Measurements from ENCODE around the gene OR51A7.

Gene OR51A7

DNA sequence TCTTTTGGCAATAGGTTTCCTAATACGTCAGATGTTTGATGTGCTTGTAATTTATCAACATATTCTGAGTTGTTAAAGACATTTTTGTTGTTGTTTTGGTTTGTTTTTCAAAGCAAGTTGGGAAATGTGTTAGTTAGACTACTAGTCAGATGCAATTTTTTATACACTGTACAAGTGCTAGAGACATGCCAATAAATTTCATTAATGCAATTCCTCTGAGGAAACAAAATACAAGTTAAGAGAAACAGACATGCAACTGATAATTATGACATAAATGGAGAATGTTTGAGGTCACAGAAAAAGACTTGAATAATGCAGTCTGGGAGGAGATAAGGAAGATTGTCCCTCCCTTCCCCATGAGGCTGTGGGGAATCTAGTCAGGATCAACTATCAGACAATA is 16.0 kb upstream of the OR51A7 start:
- Histone ChIP-seq H3K36me3 (ENCODE audit: control insufficient read depth, insufficient read depth, low read length) (no peaks in the 10 kb centered on the region), H3K4me2 (ENCODE audit: low read length) (no peak overlapping the region), H3K9ac (no peak overlapping the region), H3K27ac (no peak overlapping the region), H3K27me3 (ENCODE audit: control insufficient read depth, insufficient read depth, low read length) (no peaks in the 10 kb centered on the region), H3K9me3 (ENCODE audit: control insufficient read depth, low read length) (no peaks in the 10 kb centered on the region), H2AFZ (no peak overlapping the region), H3K4me3 (ENCODE audit: low read depth, low read length) (no peak overlapping the region), H3K79me2 (no peaks in the 10 kb centered on the region), H3K4me1 (no peaks in the 10 kb centered on the region)
- no peak for TF ChIP-seq CTCF (IDR thresholded peaks at IDR 0.05)

GRCh38 chr11:4890279-4890678 is 13.3 kb upstream of the OR51A7 start:
- no peaks in the 10 kb centered on the region for H3K27me3 ChIP-seq (ENCODE audit: control insufficient read depth, insufficient read depth, low read length)
- H3K4me3 ChIP-seq (ENCODE audit: low read depth, low read length) = no peak overlapping the region
- H3K27ac ChIP-seq = no peak overlapping the region
- H3K4me2 ChIP-seq (ENCODE audit: low read length) = no peak overlapping the region
- H3K9ac ChIP-seq = no peak overlapping the region
- no peaks in the 10 kb centered on the region for H3K36me3 ChIP-seq (ENCODE audit: control insufficient read depth, insufficient read depth, low read length)
- no peak overlapping the region for H2AFZ ChIP-seq
- H3K9me3 ChIP-seq (ENCODE audit: control insufficient read depth, low read length) = no peaks in the 10 kb centered on the region
- TF ChIP-seq CTCF (IDR thresholded peaks at IDR 0.05) = no peak
- no peaks in the 10 kb centered on the region for H3K79me2 ChIP-seq
- H3K4me1 ChIP-seq = no peaks in the 10 kb centered on the region

DNA sequence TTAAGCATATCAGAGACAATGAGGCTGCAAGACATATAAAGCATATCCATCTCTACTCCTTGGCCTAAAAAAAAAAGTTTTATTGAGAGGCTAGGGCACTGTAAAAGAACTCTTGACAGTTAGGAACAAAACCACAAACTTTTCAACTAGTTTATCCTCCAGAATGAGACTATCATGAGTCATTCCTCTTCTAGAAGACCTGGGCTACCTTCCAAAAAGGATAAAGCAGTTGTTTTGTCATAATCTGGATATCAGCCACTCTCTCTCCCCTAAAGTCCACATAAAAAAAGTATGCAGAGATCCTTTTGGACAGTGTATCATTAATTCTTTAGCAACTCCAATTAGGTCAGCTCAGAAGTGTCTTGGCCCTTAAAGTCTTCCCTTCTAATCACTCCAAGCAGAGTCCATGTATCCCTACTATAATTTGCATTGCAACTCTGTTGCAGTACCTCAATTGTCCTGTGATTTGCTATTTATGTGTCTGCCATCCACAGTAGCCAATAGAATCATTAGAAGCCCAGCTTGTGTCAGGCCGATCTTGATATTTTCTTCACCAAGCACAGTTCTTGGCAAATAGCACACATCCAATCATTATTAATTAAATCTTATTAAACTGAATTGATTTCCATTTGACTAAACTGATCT is 11.5 kb upstream of the OR51A7 start:
- Histone ChIP-seq H3K9ac (no peak overlapping the region), H3K27me3 (ENCODE audit: control insufficient read depth, insufficient read depth, low read length) (no peaks in the 10 kb centered on the region), H3K4me1 (no peaks in the 10 kb centered on the region), H3K27ac (no peak overlapping the region), H3K4me3 (ENCODE audit: low read depth, low read length) (no peak overlapping the region), H3K9me3 (ENCODE audit: control insufficient read depth, low read length) (no peaks in the 10 kb centered on the region), H3K36me3 (ENCODE audit: control insufficient read depth, insufficient read depth, low read length) (no peaks in the 10 kb centered on the region), H2AFZ (no peak overlapping the region), H3K4me2 (ENCODE audit: low read length) (no peak overlapping the region), H3K79me2 (no peaks in the 10 kb centered on the region)
- TF ChIP-seq CTCF (IDR thresholded peaks at IDR 0.05) = no peak

- no peaks in the 10 kb centered on the region for H3K27me3 ChIP-seq (ENCODE audit: control insufficient read depth, insufficient read depth, low read length)
- H3K79me2 ChIP-seq = no peaks in the 10 kb centered on the region
- no peaks in the 10 kb centered on the region for H3K9me3 ChIP-seq (ENCODE audit: control insufficient read depth, low read length)
- no peaks in the 10 kb centered on the region for H3K4me1 ChIP-seq
- H3K36me3 ChIP-seq (ENCODE audit: control insufficient read depth, insufficient read depth, low read length) = no peaks in the 10 kb centered on the region
- H3K4me2 ChIP-seq (ENCODE audit: low read length) = no peak overlapping the region
- no peak for TF ChIP-seq CTCF (IDR thresholded peaks at IDR 0.05)
- no peak overlapping the region for H3K4me3 ChIP-seq (ENCODE audit: low read depth, low read length)
- no peak overlapping the region for H3K27ac ChIP-seq
- H2AFZ ChIP-seq = no peak overlapping the region
- H3K9ac ChIP-seq = no peak overlapping the region
Observed at GRCh38 chr11:4916581-4916980, 13.0 kb downstream of the OR51A7 start.

GRCh38 chr11:4919250-4919649 is 15.7 kb downstream of the OR51A7 start, which contains the start of gene OR51G2:
TSS of gene OR51G2 (minus strand) at chr11:4919350. CDS start at chr11:4915663, 3,687 bp downstream.
- no peak within 1 kb of the TSS for H3K27ac ChIP-seq
- no peaks in the 10 kb centered on the region for H3K27me3 ChIP-seq (ENCODE audit: control insufficient read depth, insufficient read depth, low read length)
- H3K9me3 ChIP-seq (ENCODE audit: control insufficient read depth, low read length) = no peaks in the 10 kb centered on the region
- no peak within 1 kb of the TSS for H3K4me3 ChIP-seq (ENCODE audit: low read depth, low read length)
- no peak for TF ChIP-seq CTCF (IDR thresholded peaks at IDR 0.05)
- H2AFZ ChIP-seq = no peak within 1 kb of the TSS
- no peak within 1 kb of the TSS for H3K9ac ChIP-seq
- no peaks in the 10 kb centered on the region for H3K36me3 ChIP-seq (ENCODE audit: control insufficient read depth, insufficient read depth, low read length)
- H3K79me2 ChIP-seq = no peaks in the 10 kb centered on the region
- H3K4me2 ChIP-seq (ENCODE audit: low read length) = no peak within 1 kb of the TSS
- no peaks in the 10 kb centered on the region for H3K4me1 ChIP-seq

Data from parathyroid adenoma (tissue), 2 donors.